Measurements from ENCODE around the gene SLC25A45.

Gene SLC25A45

GRCh38 chr11:65401073-65401802 is 18.8 kb upstream of the SLC25A45 start:
- Histone ChIP-seq H3K4me1 (no peaks in the 10 kb centered on the region), H3K27me3 (no peaks in the 10 kb centered on the region), H3K4me3 (ENCODE audit: low read depth, low read length) (no peak overlapping the region), H3K9me3 (no peaks in the 10 kb centered on the region), H3K36me3 (no peaks in the 10 kb centered on the region)
- no peak for DNase-seq
- TF ChIP-seq, protein P1, sequence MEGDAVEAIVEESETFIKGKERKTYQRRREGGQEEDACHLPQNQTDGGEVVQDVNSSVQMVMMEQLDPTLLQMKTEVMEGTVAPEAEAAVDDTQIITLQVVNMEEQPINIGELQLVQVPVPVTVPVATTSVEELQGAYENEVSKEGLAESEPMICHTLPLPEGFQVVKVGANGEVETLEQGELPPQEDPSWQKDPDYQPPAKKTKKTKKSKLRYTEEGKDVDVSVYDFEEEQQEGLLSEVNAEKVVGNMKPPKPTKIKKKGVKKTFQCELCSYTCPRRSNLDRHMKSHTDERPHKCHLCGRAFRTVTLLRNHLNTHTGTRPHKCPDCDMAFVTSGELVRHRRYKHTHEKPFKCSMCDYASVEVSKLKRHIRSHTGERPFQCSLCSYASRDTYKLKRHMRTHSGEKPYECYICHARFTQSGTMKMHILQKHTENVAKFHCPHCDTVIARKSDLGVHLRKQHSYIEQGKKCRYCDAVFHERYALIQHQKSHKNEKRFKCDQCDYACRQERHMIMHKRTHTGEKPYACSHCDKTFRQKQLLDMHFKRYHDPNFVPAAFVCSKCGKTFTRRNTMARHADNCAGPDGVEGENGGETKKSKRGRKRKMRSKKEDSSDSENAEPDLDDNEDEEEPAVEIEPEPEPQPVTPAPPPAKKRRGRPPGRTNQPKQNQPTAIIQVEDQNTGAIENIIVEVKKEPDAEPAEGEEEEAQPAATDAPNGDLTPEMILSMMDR (IDR thresholded peaks at IDR 0.05; ENCODE audit: low read depth, low read length): no peak

DNA sequence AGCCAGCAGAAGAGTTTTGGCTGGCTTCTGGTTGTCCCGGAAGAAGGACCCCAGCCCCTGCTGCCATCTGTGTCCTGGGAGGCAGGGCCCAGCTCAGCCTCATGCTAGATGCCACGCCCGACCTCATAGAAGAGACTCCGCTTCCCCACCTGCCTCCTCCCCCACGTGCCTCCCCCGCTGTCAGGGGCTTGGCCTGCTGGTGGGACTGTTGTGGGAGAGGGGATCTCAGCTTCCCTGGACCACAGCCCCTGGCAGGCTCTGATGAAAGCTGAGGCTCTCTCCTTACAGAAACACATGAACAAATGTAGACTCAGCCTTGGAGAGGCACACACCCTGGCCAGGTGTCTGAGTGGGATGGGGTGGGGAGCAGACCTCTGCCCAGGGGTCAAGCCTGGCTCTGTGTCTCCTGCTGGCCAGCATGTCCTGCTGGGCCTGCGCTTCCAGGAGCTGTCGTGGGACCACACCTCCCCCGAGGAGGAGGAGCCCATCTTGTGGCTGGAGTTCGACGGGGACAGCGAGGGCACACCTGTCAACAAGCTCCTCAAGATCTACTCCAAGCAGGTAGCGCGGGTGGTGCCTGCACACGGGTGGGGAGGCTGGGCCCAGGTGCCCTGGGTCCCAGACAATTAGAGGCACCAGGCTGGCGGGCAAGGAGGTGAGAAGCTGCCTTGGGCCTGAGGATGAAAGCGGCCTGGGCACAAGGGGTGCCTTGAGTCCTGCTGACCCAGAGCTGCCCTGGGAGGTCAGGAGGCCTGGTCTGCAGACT is 18.0 kb upstream of the SLC25A45 start:
- H3K4me1 ChIP-seq: no peaks in the 10 kb centered on the region
- H3K9me3 ChIP-seq: no peaks in the 10 kb centered on the region
- no peak overlapping the region for H3K4me3 ChIP-seq (ENCODE audit: low read depth, low read length)
- no peaks in the 10 kb centered on the region for H3K27me3 ChIP-seq
- TF ChIP-seq, protein P1 (IDR thresholded peaks at IDR 0.05; ENCODE audit: low read depth, low read length): no peak
- DNase-seq: no peak
- H3K36me3 ChIP-seq: no peaks in the 10 kb centered on the region

DNA sequence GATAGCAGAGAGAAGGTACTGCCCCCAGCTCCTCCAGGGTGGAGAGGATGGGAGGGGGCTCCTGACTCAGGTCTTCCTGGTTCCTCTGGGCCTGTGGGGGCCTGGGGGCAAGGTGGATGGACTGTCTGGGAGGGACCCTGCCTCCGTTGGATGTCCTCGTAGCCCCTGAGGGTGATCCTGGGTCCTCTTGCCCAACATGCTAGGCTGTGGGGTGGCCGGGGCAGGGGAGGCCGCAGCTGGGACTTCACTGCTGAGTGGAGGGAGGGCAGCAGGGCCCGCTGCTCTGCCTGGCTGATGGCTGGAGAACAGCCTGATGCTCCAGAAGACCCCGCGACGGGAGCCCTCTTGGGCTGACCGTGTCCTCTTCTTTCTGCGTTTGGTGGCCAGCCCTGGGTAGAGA is 17.4 kb upstream of the SLC25A45 start:
- TF ChIP-seq, protein P1 (IDR thresholded peaks at IDR 0.05; ENCODE audit: low read depth, low read length): no peak
- H3K4me3 ChIP-seq (ENCODE audit: low read depth, low read length): no peak overlapping the region
- H3K27me3 ChIP-seq: no peaks in the 10 kb centered on the region
- H3K36me3 ChIP-seq: no peaks in the 10 kb centered on the region
- no peak for DNase-seq
- H3K4me1 ChIP-seq: no peaks in the 10 kb centered on the region
- no peaks in the 10 kb centered on the region for H3K9me3 ChIP-seq

- TF ChIP-seq, protein P1 (IDR thresholded peaks at IDR 0.05; ENCODE audit: low read depth, low read length): no peak
- H3K27me3 ChIP-seq: no peaks in the 10 kb centered on the region
- DNase-seq: no peak
- no peak overlapping the region for H3K4me3 ChIP-seq (ENCODE audit: low read depth, low read length)
- no peaks in the 10 kb centered on the region for H3K36me3 ChIP-seq
- H3K9me3 ChIP-seq: no peaks in the 10 kb centered on the region
- no peaks in the 10 kb centered on the region for H3K4me1 ChIP-seq
These were observed 16.8 kb upstream of the SLC25A45 start for GRCh38 chr11:65399249-65399648.

DNA sequence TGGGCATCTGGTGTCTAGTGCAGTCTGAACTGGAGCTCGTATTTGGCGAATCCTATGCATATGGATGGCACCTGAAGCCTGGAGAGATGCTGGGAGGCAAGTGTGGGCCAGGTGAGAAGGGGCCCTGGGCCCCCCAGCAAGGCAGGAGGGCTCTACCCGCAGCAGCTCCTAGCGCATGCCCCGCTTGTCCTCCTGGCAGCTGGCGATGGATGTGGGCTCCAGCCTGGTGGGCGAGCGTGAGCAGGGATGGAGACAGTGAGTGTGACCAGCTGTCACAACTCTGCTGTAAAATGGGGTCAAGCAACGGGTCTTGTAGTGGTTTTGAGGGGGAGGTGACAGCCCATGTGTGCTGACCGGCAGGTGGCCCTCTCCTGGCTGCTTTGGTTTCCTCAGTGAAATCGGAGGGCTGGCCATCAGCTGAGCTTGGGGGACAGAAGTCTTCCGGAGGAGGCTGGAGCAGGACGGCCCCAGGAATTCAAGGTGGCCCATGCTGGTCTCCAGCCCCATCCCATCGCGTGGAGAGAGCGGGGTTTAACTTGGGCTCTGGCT is 16.0 kb upstream of the SLC25A45 start:
- DNase-seq: no peak
- no peaks in the 10 kb centered on the region for H3K36me3 ChIP-seq
- TF ChIP-seq, protein P1 (IDR thresholded peaks at IDR 0.05; ENCODE audit: low read depth, low read length): no peak

More for the DNA sequence above, 16.0 kb upstream of the SLC25A45 start:
- H3K9me3 ChIP-seq: no peaks in the 10 kb centered on the region
- H3K4me1 ChIP-seq: no peaks in the 10 kb centered on the region
- no peak overlapping the region for H3K4me3 ChIP-seq (ENCODE audit: low read depth, low read length)
- no peaks in the 10 kb centered on the region for H3K27me3 ChIP-seq

Data from BE2C (cell line).